DLD1 (cell line): ENCODE measurements around the gene WDR7.
"Not testable (repeated sequence)": the region's sequence is repeated elsewhere in the genome, so short reads cannot be mapped to it uniquely, and the experiment has no call there.

Experiments
- in situ Hi-C: cut with HindIII; loops from 2 replicates; pipeline ENCODE4 v1.10.0; 2017; ENCODE audit warnings: low sequenced_read_pairs

WDR7 gene

DNA sequence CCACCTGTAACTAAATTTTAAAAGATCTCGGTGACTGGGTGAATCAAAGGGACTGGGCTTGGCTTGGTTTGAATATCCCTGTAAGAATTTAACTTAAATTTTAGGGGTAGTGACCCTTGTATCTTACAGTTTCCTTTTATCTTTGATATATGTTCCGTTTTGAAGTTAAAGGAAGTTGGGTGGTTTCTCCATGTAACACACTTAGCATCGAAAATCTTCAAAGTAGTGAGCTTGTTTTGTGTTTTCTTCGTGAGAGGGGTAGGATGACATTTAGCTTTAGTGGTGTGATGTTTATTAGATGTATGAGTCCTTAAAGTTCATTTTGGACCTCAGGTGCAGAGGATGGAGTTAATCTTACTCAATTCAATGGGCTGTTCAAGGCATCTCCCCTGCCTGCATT is 1.6 kb downstream of the WDR7 start:
- in situ Hi-C loops: no loop called here

DNA sequence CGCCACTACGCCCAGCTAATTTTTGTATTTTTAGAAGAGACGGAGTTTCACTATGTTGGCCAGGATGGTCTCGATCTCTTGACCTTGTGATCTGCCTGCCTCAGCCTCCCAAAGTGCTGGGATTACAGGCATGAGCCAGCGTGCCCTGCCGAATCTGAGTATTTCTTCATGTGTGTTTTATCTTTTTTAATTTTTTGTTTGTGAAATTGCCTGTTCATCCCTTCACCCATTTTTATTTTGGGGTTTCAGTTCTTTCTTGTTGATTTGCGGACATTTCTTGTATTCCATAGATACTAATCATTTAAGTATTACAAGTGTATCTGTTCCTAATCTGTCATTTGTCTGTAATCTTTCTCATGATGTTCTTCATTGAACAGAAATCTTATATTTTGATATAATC is 3.1 kb downstream of the WDR7 start:
- in situ Hi-C loops: not testable (repeated sequence)

DNA sequence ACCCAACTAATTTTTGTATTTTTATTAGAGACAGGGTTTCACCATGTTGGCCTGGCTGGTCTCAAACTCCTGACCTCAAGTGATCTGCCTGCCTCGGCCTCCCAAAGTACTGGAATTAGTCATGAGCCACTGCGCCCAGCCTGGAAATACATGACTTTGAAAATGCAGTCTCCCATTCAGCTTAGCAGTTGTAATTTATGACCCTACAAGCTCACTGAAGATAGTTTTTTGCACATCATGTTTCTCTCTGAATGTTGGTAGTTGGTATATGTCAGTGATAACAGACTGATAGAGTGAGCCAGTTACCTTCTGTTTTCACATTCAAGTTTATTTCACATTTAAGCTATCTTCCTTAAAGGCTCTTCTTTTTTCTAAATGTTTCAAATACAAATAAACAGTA is 7.1 kb downstream of the WDR7 start:
- in situ Hi-C loops: no loop called here

GRCh38 chr18:56659111-56659510 is 8.0 kb downstream of the WDR7 start:
- in situ Hi-C loops: no loop called here

GRCh38 chr18:56660655-56661054 is 9.5 kb downstream of the WDR7 start:
- in situ Hi-C loops: no loop called here

DNA sequence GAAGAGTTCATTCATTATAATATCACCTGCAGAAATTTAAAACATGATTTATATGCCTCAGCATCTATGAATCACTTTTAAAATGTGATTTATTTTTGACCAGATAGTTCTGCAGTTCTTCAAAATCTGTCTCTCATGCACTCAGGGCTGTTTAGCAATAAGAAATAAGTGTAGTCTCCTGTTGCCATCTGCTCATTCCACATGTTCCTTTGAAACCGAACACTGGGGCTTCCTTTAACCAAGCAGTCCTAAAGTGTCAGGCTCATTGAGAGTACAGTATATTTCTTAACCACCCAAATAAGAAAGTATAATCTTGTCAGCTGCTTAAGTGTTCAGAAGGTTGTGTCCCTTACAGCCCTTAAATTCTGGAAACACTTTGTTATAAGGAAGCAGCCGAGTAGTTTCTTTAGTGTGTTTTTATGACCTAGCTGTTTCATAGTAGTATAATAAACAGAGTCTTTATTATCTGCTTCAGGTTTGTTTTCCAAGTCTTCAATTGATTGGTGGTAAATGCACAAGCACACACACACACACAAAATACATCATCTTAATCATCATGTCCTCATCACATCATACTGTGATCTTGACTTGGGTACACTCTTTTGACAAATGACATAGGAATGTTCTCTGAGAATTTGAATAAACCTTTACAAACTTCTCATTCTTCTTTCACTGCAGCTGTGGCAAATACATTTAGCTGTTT is 10.4 kb downstream of the WDR7 start:
- in situ Hi-C loops: no loop called here

DNA sequence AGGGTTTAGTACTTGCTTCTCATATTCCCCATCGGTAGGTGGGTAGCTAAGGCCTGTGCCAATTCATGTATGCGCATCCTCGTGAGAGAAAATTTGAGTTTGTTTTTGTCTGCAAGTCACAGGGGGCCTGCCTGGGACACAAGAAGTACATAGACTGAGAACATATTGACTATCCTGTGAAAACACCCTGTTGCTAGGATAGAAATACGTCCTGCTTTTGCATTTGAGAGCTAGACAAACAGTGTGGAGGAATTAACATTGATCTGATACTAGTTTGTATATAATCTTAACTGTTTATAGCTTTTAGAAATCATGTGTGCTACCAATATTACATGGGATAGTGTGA is 10.9 kb downstream of the WDR7 start:
- in situ Hi-C loops: no loop called here

DNA sequence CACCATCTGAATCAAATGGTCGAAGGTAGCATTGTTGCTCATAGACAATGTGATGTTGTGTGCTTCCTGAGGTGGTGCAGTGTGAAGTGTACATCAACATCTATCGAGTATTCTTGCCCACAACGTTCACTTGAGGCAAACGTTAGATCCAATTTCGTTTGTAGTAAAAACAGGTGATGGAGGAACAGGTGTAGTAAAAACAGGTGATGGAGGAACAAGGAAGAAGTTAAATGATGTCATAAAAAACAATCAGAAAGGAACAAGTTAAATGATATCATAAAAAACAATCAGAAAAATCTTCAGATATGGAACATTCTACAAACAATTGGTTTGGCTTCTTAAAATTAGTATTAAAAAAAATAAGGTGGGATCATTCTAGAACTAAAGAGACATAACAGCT is 11.3 kb downstream of the WDR7 start:
- in situ Hi-C loops: no loop called here

DNA sequence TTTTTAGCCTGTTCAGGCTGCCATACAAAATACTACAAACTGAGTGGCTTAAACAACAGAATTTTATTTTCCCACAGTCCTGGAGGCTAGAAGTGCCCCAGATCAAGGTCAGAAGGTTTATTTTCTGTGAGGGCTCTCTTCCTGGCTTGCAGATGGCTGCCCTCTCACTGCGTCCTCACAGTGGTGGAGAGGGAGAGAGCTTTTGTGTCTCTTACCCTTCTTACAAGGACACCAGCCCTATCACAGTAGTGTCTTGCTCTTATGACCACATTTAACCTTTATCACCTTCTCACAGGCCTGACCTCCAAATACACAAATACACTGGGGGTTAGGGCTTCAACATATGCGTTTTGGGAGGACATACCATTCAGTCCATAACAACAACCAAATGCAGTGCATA is 11.7 kb downstream of the WDR7 start:
- in situ Hi-C loops: no loop called here

DNA sequence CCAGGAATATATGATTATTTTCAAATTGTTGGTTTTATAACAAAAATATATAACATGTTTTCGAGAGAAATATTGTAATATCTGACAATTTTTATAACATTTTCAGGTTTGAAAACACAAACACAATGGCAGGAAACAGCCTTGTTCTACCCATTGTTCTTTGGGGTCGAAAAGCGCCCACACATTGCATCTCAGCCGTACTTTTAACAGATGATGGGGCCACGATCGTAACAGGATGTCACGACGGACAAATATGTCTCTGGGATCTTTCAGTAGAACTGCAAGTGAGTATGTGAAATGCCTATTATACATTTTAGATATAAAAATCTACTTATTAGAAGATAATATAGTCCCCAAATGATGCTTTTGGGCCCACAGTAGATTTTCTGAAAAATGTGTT is 21.2 kb downstream of the WDR7 start:
- in situ Hi-C loops: no loop called here

GRCh38 chr18:56672981-56673380 is 21.8 kb downstream of the WDR7 start:
- in situ Hi-C loops: no loop called here

DNA sequence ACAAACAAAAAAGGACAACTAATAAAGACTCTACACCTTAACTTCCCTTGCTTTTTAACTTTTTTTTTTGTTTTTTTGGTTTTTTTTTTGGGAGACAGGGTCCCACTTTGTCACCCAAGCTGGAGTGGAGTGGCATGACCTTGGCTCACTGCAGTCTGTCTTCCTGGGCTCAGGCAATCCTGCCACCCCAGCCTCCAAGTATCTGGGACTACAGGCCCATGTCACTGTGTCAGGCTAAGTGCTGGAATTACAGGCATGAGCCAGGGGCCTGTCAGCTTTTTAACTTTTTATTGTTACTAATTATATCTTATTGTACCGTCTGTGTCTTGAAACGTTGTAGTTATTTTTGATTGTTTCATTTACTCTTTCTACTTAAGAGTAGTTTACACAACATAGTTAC is 25.5 kb downstream of the WDR7 start:
- in situ Hi-C loops: no loop called here

- in situ Hi-C loops: no loop called here
Measured at GRCh38 chr18:56678836-56679565, 27.8 kb downstream of the WDR7 start.

DNA sequence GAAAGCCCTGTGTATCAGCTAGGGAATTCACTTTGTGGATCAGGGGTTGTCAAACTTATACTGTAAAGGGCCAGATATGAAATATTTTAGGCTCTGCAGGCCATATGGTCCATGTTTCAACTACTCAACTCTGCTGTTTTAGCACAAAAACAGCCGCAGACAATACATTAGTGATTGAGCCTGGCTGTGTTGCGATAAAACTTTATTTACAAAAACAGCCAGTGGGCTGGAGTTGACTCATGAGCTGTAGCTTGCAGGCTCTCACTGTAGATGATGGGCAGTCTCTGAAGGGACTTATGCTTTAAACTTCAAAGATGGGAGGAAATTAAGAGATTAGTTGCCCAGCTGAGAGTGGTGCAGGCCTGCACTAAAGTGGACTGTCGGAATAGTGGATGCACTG is 33.1 kb downstream of the WDR7 start:
- in situ Hi-C loops: no loop called here

DNA sequence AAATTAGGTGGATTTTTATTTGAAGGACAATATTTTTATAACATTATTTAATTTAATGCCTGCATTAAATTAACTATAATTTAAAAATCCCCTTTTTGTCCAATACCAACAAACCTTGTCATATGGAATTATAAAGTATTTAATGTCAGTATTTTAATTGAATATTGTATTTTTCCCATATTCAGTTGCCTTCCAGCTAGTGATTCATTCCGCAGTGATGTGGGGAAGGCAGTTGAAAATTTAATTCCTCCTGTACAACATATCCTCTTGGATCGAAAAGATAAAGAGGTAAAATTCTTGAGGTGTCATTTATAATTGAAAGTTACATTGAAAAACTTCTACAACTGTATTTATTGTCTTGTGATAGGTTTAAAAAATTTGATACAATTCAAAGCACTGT is 40.4 kb downstream of the WDR7 start:
- in situ Hi-C loops: no loop called here

DNA sequence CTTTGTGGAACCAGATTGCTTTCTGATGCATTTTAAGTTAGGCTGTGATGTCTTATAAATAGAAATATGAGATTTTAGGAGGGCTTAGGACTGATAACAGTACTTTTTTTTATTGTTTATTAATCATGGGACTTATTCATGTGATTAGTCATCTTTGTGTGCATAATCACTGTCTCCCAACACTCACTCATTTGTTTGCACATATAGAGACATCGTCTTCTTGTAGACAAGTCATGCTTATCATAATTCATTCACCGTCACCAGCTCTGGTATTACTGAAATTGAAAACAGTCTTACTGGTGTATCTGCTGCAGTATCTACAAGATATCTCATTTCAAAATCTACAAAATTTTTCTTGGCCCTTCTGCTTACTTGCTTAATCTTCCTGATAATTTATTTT is 45.8 kb downstream of the WDR7 start:
- in situ Hi-C loops: no loop called here

DNA sequence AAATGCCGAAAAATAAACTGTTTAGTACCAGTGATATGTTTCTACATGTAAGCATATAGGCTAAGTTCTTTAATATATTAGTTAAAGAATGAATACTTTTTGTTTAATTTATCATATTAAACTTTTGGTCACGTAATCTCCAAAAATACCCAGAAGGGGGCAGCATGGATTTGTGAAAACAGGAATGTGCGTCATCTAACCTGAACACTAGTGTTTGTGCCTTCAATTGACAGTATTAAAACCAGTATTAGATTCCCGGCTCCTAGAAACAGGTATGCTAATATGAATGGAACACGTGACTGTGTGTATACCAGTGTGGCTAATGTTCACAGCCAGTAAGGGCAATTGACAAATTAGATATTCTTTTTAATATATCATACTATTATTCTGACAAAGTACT is 51.8 kb downstream of the WDR7 start:
- in situ Hi-C loops: no loop called here

DNA sequence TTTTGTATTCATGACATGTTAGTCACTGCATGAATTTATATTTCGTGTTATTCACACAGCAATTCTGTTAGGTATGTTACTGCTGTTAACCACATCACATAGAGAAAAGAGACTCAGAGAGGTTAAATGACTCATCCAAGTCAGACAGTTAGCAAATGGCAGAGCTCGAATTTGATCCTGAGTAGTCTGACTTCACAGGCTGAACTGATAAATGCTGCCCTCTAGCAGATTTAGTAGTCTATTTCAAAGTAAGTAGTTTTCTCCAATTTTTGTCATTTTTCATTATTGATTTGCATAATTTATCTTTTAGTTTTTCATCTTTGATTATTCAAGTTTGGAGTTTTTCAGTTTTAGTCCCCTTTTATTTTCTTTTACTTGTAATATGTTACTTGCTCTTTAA is 58.3 kb downstream of the WDR7 start:
- in situ Hi-C loops: no loop called here

GRCh38 chr18:56711708-56712445 is 60.7 kb downstream of the WDR7 start:
- in situ Hi-C loops: no loop called here

GRCh38 chr18:56712761-56713160 is 61.6 kb downstream of the WDR7 start:
- in situ Hi-C loops: no loop called here

- in situ Hi-C loops: no loop called here
Measured at GRCh38 chr18:56715121-56715520, 64.0 kb downstream of the WDR7 start.

DNA sequence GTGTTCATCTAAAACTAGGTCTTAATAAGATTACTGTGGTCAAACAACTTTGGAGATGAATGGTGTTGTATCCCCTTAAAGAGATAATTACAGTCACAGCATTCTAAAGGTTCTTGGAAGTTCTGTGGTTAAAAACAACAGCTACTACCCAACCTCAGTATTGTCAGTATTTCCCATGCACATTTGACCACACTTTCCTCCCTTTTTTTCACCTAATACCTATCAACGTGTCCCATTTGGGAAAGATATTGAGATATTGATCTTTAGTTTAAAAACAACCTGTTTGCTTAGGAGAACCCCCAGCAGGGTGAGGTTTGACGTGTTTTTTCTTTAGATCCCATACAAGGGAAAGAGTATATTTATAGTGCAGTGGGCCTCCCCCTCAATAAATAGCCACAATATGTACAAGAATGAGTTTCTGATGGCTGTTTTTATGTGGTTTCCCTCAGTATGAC is 65.6 kb downstream of the WDR7 start:
- in situ Hi-C loops: no loop called here
